HL-60 (cell line): Measurements from ENCODE around the gene RHBDD1.

Experiments
- DNase-seq, 2 experiments: peaks; one replicate each; pipeline ENCODE4 v3.0.0-alpha.2; 2010 to 2020; ENCODE audit warnings: low read depth in 1 of 2, low spot score in 1 of 2
- H3K27ac ChIP-seq: fragments of 250-450 bp; sonication (Bioruptor Pico); replicated peaks from 2 replicates; pipeline ENCODE4 v1.5.1; 2020; ENCODE audit warnings: mild to moderate bottlenecking, moderate library complexity
- H3K27me3 ChIP-seq: fragments of 250-450 bp; sonication (Bioruptor Pico); 2 replicates; pipeline ENCODE4 v1.5.1; 2021; ENCODE audit warnings: mild to moderate bottlenecking, moderate library complexity; ENCODE audit not compliant: insufficient read depth, poor library complexity, severe bottlenecking
- H3K4me3 ChIP-seq: replicated peaks from 2 replicates; pipeline ENCODE4 v1.5.1; 2011; ENCODE audit warnings: mild to moderate bottlenecking, control low read depth, low read length; ENCODE audit not compliant: insufficient read depth
- CTCF ChIP-seq: IDR thresholded peaks from one replicate; pipeline ENCODE4 v1.5.1; 2011; ENCODE audit warnings: low read length, control low read depth, inconsistent platforms; ENCODE audit not compliant: insufficient read depth
- GABPA ChIP-seq: IDR thresholded peaks from 2 replicates; pipeline ENCODE4 v1.6.1; 2012; ENCODE audit warnings: low read depth
- POLR2AphosphoS5 ChIP-seq: IDR thresholded peaks from 2 replicates; pipeline ENCODE4 v1.6.1; 2012; ENCODE audit warnings: low read depth
- REST ChIP-seq: IDR thresholded peaks from 2 replicates; pipeline ENCODE4 v1.6.1; 2012; ENCODE audit warnings: low read depth; ENCODE audit not compliant: insufficient replicate concordance
- SPI1 ChIP-seq: IDR thresholded peaks from 2 replicates; pipeline ENCODE4 v1.6.1; 2012; ENCODE audit warnings: low read depth, mild to moderate bottlenecking, borderline replicate concordance

Gene RHBDD1

GRCh38 chr2:226790011-226790410, 45.8 kb upstream of the RHBDD1 start:
- no peak overlapping the region for H3K4me3 ChIP-seq
- H3K27ac ChIP-seq, result no peak overlapping the region
- DNase-seq, result no peak
- TF ChIP-seq SPI1 (no peak), POLR2AphosphoS5 (no peak), CTCF (no peak), REST (no peak), GABPA (no peak)
- no peaks in the 10 kb centered on the region for H3K27me3 ChIP-seq

- Histone ChIP-seq H3K27ac (no peak overlapping the region), H3K27me3 (no peaks in the 10 kb centered on the region), H3K4me3 (no peak overlapping the region)
- TF ChIP-seq CTCF, result no peak
- no peak for TF ChIP-seq SPI1
- TF ChIP-seq GABPA, result no peak
- no peak for TF ChIP-seq REST
- no peak for TF ChIP-seq POLR2AphosphoS5
- no peak for DNase-seq
Measured at GRCh38 chr2:226790431-226790830, 45.4 kb upstream of the RHBDD1 start.

- peak overlapping the region; percentile 54 for H3K4me3 ChIP-seq
- H3K27ac ChIP-seq, result peak overlapping the region; percentile 72
- no peaks in the 10 kb centered on the region for H3K27me3 ChIP-seq
- peak in 1 of 2 experiments; percentile 20 for DNase-seq
- TF ChIP-seq POLR2AphosphoS5 (peak; percentile 8; the same call in 1 of the 2 replicates), SPI1 (no peak)
Measured at GRCh38 chr2:226791056-226791486, 44.8 kb upstream of the RHBDD1 start.

GRCh38 chr2:226791487-226792081, 44.3 kb upstream of the RHBDD1 start:
- TF ChIP-seq REST, result no peak
- TF ChIP-seq POLR2AphosphoS5, result peak; percentile 9; the same call in 1 of the 2 replicates
- TF ChIP-seq SPI1, result no peak
- peak in 1 of 2 experiments; percentile 88 for DNase-seq
- Histone ChIP-seq H3K27ac (peak overlapping the region; percentile 86), H3K27me3 (no peaks in the 10 kb centered on the region), H3K4me3 (peak overlapping the region; percentile 54)
